Forelimb muscle (tissue), 1 donor: Measurements from ENCODE around the gene TRPV6. TPM values are rescaled to one million over a fixed set of nuclear protein-coding genes. Genes with fewer than 3 reads are reported as not detected.

Experiments
- DNase-seq: peaks from one replicate; pipeline ENCODE4 v3.0.0-alpha.2; 2013; ENCODE audit warnings: low read depth
- polyA plus RNA-seq: library from polyadenylated mRNA; unstranded; fragments of 120-200 nt; gene quantifications from one replicate; pipeline ENCODE4 v1.2.1, GENCODE V29; 2013; ENCODE audit not compliant: insufficient read length

Gene TRPV6
- polyA plus RNA-seq, 1 donor, result 0.09 TPM

DNA sequence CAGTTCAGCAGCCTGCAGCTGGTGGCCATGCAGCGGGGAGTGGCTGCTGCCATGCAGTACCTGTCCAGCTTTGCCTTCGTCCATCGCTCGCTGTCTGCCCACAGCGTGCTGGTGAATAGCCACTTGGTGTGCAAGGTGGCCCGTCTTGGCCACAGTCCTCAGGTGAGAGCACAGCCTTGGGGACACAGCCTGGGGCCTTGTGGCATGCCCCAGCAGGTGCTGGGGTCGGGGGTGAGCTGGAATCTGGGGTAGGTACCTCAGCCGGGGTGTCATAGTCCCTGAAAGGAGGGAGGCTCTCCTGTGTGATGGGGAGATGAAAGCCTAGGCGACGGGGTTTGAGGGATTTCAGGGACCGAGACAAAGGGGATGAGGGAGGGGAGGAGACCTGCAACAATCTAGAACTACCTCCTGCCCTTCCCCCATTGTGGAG, 16.5 kb downstream of the TRPV6 start:
- no peak for DNase-seq

DNA sequence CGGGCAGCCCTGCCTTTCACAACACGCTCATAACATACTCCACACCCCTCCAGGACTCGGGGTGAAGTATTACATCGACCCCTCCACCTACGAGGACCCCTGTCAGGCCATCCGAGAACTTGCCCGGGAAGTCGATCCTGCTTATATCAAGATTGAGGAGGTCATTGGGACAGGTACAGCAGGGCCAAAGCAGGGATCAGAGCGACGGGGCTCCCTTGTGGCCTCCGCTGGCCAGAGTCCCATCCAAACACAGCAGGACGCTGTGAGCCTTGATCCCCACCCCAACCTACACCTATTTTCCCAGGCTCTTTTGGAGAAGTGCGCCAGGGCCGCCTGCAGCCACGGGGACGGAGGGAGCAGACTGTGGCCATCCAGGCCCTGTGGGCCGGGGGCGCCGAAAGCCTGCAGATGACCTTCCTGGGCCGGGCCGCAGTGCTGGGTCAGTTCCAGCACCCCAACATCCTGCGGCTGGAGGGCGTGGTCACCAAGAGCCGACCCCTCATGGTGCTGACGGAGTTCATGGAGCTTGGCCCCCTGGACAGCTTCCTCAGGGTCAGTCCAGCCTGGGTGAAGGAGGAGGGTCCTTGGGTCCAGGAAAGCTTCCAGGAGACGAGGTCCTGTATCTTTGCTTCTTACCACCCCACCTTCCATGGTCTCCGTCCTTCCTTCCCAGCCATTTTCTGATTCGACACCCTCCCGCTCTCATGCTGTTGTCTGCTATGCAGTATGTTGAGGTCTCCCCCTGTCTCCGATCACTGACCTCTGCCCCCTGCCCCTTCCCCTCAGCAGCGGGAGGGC, 17.2 kb downstream of the TRPV6 start:
- DNase-seq, result no peak

DNA sequence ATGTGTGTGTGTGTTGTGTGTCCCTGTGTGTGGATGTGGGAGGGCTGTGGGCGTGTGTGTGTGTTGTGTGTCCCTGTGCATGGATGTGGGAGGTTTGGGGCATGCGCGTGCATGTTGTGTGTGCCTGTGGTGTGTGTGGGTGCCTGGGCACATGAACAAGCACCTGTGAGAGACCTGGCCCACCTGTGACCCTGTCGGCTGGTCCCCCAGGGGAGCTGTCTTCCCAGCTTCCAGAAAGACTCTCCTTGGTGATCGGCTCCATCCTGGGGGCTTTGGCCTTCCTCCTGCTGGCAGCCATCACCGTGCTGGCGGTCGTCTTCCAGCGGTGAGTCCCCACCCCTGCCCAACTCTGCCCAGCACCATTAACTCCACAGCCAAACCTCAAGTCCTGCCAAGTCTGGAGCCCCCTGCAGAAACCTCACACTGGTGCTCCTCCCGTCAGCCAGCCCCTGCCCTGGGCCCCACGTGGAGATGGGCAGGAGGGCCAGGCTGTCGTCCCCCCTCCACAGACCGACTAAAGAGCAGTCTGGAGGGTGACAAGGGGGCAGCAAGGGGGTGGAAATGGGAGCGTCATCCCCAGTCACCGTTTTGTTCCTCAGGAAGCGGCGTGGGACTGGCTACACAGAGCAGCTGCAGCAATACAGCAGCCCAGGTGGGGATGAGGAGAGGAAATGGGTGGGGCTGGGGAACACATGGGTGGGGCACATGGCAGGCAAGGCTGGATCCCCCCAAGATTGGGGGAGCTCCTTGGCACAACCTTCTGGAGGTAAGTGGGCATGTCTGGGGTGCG, 18.0 kb downstream of the TRPV6 start:
- no peak for DNase-seq

DNA sequence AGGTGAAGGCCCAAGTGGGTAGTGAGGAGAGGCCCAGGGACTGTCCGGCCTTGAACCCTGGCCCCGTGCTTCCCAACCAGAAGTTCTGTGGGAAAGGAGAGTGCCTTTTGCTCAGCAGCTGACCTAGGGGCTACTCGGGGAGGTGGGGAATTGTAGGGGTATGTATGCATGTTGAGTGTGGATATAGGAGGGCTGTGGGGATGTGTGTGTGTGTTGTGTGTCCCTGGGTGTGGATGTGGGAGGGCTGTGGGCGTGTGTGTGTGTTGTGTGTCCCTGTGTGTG, 18.5 kb downstream of the TRPV6 start:
- no peak for DNase-seq

DNA sequence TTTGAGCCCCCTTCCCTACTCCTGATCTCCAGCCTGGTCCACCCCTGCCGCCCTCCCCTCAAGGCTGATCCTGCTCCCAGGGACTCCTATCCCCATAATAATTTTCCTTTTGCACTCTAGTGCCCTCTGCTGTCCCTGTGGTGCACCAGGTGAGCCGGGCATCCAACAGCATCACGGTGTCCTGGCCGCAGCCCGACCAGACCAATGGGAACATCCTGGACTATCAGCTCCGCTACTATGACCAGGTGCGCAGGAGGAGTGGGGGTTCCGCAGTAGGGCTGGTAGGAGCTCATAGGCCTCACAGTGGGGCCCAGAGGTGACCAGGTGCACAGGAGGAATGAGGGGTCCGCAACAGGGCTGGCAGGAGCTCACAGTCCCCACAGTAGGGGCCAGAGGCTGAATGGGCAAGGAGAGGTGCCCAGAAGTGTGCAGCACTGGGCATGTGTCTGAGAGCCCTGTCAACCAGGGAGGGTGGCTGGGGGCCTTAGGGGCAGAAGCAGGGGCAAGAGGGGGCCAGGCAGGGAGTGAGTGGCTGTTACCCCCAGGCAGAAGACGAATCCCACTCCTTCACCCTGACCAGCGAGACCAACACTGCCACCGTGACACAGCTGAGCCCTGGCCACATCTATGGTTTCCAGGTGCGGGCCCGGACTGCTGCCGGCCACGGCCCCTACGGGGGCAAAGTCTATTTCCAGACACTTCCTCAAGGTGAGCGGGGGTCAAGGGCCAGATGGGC, 19.0 kb downstream of the TRPV6 start:
- no peak for DNase-seq

DNA sequence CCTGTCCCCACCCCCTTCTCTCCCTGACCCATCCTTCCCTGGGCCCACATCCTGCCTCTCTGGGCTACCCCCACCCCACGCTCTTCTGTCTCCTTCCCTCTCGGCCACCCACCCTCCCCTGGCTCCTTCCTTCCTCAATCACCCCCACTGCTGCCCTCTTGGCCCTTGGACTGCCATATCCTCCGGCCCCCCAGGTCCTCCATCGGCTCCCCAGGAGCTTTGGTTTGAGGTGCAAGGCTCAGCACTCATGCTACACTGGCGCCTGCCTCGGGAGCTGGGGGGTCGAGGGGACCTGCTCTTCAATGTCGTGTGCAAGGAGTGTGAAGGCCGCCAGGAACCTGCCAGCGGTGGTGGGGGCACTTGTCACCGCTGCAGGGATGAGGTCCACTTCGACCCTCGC, 19.8 kb downstream of the TRPV6 start:
- no peak for DNase-seq

DNA sequence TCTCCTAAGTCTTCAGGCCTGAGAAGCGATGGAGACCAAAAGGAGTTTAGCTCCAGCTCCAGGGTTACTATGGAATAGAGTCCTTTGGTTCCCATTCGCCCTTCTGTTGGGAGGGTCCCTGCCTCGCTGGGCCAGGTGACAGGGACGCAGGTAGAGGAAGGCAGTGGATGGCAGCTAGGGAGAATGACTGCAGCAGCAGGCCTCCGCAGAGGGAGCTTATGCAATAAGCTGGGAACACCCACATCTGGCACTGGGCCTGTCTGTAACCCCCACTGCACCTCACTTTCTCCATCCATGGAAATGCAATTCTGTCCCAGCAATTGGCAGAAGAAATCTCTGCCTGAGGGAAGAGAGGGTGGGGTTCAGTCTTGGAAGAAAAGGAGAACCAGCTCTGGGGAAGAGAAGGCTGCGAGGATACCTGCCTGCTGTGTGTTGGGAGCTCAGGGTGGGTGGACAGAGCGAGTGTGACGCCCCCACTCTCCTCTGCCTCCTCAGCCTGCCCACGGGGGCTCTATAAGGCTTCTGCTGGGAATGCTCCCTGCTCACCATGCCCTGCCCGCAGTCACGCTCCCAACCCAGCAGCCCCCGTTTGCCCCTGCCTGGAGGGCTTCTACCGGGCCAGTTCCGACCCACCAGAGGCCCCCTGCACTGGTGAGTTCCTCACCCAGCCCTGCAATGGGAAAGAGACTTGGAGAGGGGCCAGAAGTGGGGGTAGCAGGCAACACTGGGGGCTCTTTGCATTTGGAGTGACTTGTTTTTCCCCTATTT, 20.4 kb downstream of the TRPV6 start:
- no peak for DNase-seq

DNA sequence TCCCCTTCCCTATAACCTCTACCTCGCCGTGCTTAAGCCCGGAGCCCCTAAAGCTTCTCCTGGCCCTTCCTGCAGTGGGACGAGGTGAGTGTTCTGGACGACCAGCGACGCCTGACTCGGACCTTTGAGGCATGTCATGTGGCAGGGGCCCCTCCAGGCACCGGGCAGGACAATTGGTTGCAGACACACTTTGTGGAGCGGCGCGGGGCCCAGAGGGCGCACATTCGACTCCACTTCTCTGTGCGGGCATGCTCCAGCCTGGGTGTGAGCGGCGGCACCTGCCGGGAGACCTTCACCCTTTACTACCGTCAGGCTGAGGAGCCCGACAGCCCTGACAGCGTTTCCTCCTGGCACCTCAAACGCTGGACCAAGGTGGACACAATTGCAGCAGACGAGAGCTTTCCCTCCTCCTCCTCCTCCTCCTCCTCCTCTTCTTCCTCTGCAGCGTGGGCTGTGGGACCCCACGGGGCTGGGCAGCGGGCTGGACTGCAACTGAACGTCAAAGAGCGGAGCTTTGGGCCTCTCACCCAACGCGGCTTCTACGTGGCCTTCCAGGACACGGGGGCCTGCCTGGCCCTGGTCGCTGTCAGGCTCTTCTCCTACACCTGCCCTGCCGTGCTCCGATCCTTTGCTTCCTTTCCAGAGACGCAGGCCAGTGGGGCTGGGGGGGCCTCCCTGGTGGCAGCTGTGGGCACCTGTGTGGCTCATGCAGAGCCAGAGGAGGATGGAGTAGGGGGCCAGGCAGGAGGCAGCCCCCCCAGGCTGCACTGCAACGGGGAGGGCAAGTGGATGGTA, 21.5 kb downstream of the TRPV6 start:
- DNase-seq, result no peak

DNA sequence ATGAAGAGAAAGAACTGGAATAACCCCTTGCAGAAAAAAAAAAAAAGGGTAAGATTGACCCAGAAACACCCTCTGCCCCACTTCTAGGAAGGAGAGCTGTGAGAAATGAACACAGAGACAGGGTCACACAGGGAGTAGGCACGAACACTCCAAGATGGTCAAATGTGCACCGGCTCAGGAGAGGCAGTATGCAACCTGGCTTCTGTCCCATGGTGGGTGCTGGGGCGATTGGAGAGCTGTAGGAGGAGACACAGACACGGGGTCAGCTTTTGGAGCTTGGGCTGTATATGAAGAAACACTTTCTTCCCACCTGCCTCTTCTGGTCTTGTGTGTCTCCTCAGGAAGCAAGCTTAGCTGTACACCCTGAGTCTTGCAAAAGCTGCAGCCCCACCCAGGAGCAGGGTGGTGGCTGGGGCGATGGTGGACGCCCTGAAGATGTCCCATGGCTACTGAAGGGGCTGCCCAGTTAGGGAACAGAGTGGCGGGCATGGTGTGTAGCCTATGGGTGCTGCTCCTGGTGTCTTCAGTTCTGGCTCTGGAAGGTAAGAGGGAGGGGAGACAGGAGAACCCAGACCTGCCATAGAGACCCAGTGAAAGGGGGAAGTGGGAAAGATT, 22.7 kb downstream of the TRPV6 start:
- no peak for DNase-seq

DNA sequence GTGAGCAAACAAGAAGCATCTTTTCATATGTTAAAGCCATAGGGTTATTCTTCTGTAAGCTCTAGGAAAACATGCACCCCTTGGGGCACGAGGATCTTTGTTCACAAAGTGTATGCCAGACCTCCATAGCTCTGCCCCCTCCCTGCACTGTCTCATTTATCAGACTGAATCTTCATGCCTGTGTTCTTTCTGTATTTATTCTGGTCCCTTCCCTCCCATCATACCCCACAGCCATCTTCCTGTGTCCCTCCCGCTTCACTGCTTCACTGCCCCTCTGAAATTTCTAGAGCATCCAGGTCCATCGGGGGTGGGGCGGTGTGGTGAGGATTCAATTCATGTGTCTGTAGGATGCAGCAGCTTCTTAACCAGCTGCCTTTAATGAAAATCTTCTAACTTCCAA, 23.2 kb downstream of the TRPV6 start:
- DNase-seq, result no peak

DNA sequence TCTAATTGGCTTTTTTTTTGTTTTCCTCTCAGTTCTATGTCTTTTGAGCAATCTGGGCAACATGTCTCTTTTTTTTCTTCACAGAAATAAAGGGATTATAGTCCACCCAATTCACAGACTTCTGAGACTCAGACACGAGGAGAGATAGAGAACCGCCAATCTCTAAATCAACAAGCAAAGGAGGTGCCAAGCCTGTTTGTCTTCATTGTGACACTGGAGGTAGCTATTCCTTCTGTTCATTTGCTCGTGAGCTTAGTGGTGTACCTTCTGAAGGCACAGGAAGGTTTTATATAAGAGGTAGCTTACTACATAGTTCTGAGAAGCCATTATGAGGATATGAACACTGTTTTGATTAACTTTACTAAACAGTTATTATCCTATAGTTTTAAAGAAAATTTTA, 24.6 kb downstream of the TRPV6 start:
- DNase-seq, result no peak

DNA sequence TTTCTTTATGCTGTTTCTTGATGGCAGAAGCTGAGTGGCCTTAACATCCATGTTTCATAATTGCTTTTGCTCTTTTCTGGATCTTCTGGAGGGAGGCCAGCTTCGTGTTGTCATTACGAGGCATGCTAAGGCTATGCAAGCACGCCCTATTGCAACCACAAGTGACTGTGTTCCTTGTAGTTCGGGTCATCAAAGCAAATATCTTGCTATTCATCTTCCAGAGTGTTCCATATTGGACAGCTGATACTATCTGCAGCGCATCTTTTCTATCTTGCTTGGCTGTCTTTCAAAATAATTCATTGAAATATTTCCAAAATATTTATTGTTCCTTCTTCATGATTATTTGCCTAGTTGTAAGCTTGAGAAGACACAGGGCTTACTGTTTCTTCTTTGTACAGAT, 25.7 kb downstream of the TRPV6 start:
- DNase-seq, result no peak

DNA sequence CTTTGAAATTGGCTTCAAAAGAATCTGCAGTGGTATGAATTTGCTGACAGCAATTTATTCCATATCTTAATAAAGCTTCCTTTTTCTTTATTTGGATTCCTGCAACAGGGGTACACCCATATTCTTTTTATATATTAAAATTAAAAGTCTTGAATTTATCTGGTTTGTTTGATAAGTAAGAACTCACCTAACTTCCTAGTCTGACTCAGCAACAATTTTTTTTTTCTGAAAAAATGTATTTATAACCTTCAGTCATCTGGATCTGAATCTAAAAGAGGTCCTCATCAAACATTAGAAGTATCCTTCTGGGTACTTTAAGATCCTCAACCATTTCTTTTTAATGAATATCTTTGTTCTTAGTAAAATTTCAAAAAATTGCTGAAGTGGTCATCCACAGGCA, 26.1 kb downstream of the TRPV6 start:
- no peak for DNase-seq

DNA sequence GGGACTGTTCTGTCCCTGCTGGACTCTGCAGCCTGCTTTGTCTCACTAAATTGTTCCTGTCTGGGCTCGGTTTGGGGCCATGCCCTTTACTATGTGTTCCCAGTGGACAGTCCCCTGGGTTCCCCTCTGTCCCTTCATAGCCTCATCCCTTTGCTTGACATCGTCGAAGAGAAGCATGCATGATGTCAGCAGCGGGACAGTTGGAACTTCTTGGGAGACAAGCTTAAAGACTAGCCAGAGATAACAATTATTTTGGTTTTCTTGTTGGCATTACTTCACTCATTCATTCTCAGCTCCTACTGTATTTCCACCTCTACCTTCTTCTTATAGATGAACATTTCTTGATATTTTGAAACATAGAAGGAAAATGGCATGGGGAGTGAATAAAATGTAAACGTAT, 27.9 kb downstream of the TRPV6 start:
- DNase-seq, result no peak

DNA sequence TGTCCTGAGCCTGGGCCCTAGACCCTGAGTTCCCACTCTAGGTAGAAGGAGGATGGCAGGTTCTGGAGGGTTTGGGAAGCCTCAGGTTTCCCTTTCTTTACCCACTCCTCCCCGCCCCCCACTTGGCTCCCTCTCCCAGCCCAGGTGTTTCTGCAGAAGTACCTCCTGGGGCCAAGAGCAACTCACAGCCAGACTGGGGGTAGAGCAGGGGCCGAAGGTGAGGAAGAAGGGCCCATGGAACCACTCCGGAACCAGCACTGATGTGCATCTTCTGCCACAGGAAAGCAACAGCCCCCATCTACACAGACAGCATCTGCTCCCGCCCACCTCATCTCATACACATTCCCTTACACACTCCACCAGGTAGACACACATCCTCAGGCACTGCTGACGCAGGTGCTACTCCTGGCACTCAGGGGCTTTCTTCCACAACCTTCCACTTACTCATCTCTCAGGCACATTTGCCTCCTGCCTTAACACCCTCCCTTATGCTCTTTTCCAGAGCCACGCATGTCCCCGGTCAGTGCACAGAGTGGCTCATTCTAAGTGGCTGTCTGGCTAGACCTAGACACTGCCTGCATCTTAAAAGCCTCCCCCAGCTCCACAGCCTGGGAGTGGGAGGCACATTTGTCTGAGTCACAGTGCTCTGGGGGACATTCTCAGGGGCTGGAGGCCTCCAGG, 28.8 kb downstream of the TRPV6 start:
- no peak for DNase-seq

DNA sequence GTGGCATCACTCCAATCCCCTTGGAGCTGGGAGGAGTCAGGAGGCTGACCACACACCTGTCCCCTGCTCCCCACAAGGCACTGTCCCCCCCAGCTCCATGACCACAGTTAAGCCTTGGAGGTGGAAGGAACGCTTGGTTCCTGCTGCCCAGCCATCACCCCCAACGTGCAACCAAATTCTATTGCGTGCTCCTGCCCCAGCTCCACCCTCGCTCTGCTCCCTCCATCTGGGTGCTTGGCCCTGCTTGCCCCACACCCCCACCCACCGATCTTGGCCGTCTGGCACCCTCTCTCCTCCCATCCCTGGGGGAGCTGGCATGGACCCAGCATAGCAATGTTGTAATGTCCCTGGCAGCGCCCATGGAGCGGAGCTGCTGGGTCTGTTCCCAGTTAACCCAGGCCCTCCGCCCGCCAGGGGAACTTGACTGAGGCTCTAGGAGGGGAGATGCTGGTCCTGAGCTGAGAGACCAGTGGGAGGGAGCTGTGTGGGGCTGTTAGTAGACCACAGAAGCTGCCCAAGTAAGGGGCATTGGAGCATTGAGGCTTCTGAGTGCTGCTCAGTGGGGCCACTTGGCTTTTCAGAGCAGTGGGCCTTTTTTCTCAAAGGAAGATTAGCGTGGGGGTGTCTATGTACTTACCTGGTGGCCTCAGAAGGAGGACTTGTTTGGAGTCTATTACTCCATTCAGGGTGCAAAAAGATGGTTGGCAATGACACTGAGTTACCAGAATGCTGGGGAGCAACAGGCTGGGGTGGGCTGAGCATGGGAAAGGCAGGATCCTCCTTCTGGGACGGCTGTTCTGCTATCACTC, 29.6 kb downstream of the TRPV6 start:
- DNase-seq, result no peak

DNA sequence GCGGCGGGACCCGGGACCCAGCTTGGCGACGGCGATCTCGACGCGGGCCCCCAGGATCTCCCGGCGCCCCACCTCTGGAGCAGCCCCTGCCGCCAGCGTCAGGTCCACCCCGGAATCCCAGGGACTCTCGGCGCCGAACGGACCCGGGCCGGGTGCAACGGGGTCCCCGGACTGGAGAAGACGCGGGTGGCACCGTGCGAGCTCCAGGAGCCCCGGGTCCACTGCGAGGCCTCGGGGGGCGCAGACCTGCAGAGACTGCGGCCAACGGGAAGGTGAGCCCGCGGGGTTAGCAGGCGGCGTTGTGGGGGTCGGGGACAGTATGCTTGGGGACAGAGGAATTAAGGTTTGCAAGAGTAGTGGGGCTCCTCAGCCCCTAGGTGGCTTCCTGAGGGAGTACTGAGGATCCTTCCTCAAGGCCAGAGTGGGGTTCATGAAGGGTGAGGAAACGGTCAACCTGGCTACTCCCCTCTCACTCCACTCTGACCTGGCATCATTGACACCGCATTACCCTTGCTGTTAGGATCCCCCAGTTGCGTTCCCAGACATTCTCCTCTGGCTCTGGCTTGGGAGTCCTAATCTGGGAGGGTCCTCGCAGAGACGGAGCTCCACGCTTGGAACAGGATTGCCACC, 30.3 kb downstream of the TRPV6 start:
- DNase-seq, result no peak

DNA sequence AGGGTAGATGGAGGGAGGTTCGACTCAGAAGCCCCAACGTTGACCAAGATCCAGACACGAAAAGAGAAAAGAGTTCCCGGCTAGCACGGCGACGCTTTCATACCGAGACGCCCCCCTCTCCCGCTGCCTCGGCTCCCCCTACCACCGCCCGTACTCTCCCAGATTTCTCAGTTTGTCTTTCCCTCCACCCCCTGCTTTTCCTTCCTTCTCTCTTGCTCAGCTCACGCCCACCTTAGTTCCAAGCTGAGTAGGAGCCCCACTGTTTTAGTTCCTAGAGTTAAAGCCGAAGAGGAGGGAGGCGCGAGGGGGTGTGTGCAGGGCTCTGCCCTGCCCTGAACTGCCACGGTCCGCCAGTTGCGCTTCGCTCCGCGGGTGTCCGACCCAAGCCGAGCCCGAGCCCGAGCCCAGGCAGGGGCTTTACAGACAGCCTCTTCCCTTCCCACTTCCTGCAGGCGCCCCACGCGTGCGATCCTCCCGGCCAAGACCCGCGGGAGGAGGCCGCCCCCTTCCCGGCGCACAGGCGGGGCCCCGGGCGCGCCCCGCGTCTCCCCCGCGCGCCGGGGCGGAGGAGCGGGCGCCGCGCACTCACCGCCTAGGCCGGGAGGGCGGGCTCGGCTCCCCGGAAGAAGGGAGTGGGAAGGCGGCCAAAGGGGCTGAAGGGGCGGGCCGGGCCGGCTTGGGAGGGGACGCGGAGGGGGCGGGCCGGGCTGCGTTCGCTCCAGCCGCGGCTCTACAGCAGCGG, 31.0 kb downstream of the TRPV6 start, which contains the start of gene EPHB6:
Gene EPHB6, plus strand, starts transcription at position 705 of the 742 bp plus-strand sequence. CDS start 8,152 bp downstream, outside the sequence.
- DNase-seq, result no peak
